ENCODE measurements around the gene GSG1L. TPM values are rescaled to one million over a fixed set of nuclear protein-coding genes. Genes with fewer than 3 reads are reported as not detected.

The GSG1L gene
- polyA plus RNA-seq, 2 donors: 0.12 to 0.19 TPM

DNA sequence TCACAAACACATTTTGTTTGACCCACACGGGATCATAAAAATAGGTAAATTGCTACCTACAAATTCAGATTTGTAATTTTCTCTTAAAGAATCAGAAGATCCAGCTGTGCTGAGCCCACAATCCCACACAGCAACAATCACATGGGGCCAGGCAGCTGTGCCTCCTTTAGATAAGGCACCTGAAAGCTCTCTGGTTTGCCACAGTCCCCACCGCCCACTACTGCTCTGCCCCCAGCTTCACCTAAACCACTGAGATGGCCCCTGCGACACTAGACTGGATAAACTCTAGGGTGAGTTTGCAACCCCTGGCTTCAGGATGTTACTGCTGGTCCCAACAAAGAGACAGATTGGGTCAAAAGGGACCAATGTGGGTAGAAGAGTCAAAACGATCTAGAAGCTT, 96.8 kb downstream of the GSG1L start:
- Histone ChIP-seq H3K4me1 (ENCODE audit: control insufficient read depth in 2 of 2, insufficient read depth in 2 of 2, low read length in 1 of 2) (no peaks in the 10 kb centered on the region), H3K4me3 (ENCODE audit: low read depth in 1 of 2, low read length in 2 of 2) (no peak overlapping the region), H3K27ac (ENCODE audit: low read depth in 2 of 2, low read length in 1 of 2) (no peak overlapping the region), H3K36me3 (ENCODE audit: control insufficient read depth in 2 of 2, insufficient read depth in 2 of 2, low read length in 1 of 2) (no peaks in the 10 kb centered on the region), H3K9me3 (ENCODE audit: control insufficient read depth in 2 of 2, insufficient read depth in 1 of 2, low read depth in 1 of 2, low read length in 1 of 2) (no peaks in the 10 kb centered on the region), H3K27me3 (ENCODE audit: control insufficient read depth in 1 of 2, insufficient read depth in 2 of 2, low read length in 2 of 2) (no peaks in the 10 kb centered on the region)
- 88% methylated on average over 4 of the region's 4 CpGs for WGBS, 2 donors

DNA sequence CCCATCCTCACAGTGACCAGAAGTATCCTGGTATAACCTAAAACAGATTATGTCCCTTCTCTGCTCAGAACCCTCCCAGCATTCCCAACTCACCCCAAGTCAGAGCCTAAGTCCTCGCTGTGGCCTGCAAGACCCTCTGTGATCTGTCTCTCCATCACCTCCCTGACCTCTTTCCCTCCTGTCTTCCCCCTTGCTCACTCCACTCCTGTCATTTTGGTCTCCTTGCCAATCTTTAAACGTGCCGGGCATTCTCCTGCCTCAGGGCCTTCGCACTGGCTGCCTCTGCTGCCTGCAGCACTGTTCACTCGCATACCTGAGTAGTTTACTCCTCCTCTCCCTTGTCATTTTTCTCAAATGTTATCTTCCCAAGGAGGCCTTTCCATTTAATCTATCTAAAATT, 97.7 kb downstream of the GSG1L start:
- Histone ChIP-seq H3K27ac (ENCODE audit: low read depth in 2 of 2, low read length in 1 of 2) (no peak overlapping the region), H3K36me3 (ENCODE audit: control insufficient read depth in 2 of 2, insufficient read depth in 2 of 2, low read length in 1 of 2) (no peaks in the 10 kb centered on the region), H3K9me3 (ENCODE audit: control insufficient read depth in 2 of 2, insufficient read depth in 1 of 2, low read depth in 1 of 2, low read length in 1 of 2) (no peaks in the 10 kb centered on the region), H3K4me1 (ENCODE audit: control insufficient read depth in 2 of 2, insufficient read depth in 2 of 2, low read length in 1 of 2) (no peaks in the 10 kb centered on the region), H3K4me3 (ENCODE audit: low read depth in 1 of 2, low read length in 2 of 2) (no peak overlapping the region), H3K27me3 (ENCODE audit: control insufficient read depth in 1 of 2, insufficient read depth in 2 of 2, low read length in 2 of 2) (no peaks in the 10 kb centered on the region)
- 70 to 85% methylated on average over 5 of the region's 5 CpGs for WGBS, 2 donors

GRCh38 chr16:27963471-27963965, 100.0 kb downstream of the GSG1L start:
- Histone ChIP-seq H3K4me1 (ENCODE audit: control insufficient read depth in 2 of 2, insufficient read depth in 2 of 2, low read length in 1 of 2) (no peaks in the 10 kb centered on the region), H3K36me3 (ENCODE audit: control insufficient read depth in 2 of 2, insufficient read depth in 2 of 2, low read length in 1 of 2) (no peaks in the 10 kb centered on the region), H3K9me3 (ENCODE audit: control insufficient read depth in 2 of 2, insufficient read depth in 1 of 2, low read depth in 1 of 2, low read length in 1 of 2) (no peaks in the 10 kb centered on the region), H3K27ac (ENCODE audit: low read depth in 2 of 2, low read length in 1 of 2) (no peak overlapping the region), H3K27me3 (ENCODE audit: control insufficient read depth in 1 of 2, insufficient read depth in 2 of 2, low read length in 2 of 2) (no peaks in the 10 kb centered on the region), H3K4me3 (ENCODE audit: low read depth in 1 of 2, low read length in 2 of 2) (no peak overlapping the region)
- 81 to 83% methylated on average over 7 of the region's 7 CpGs for WGBS, 2 donors

- Histone ChIP-seq H3K36me3 (ENCODE audit: control insufficient read depth in 2 of 2, insufficient read depth in 2 of 2, low read length in 1 of 2) (no peaks in the 10 kb centered on the region), H3K27me3 (ENCODE audit: control insufficient read depth in 1 of 2, insufficient read depth in 2 of 2, low read length in 2 of 2) (no peaks in the 10 kb centered on the region)
Observed at GRCh38 chr16:27962197-27962596, 101.3 kb downstream of the GSG1L start.

DNA sequence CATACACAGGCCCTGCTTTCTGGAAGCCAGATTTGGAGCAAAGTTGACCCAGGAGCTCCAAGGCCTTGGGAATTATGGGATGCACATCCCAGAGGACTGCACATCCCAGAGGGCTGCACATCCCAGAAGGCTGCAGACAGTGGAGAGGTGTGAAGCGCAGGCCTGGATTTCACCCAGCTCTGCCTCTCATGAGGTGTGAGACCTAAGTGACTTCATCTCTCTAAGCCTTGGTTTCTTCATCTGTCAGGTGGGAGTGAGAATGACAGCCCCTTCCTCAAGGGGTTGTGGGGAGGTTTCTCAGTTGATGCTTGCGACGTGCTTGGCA, 102.3 kb downstream of the GSG1L start:
- no peaks in the 10 kb centered on the region for H3K27me3 ChIP-seq (ENCODE audit: control insufficient read depth in 1 of 2, insufficient read depth in 2 of 2, low read length in 2 of 2)
- no peak overlapping the region for H3K4me3 ChIP-seq (ENCODE audit: low read depth in 1 of 2, low read length in 2 of 2)
- 83 to 91% methylated on average over 3 of the region's 3 CpGs for WGBS, 2 donors
- H3K9me3 ChIP-seq (ENCODE audit: control insufficient read depth in 2 of 2, insufficient read depth in 1 of 2, low read depth in 1 of 2, low read length in 1 of 2): no peaks in the 10 kb centered on the region
- H3K36me3 ChIP-seq (ENCODE audit: control insufficient read depth in 2 of 2, insufficient read depth in 2 of 2, low read length in 1 of 2): no peaks in the 10 kb centered on the region
- no peak overlapping the region for H3K27ac ChIP-seq (ENCODE audit: low read depth in 2 of 2, low read length in 1 of 2)
- H3K4me1 ChIP-seq (ENCODE audit: control insufficient read depth in 2 of 2, insufficient read depth in 2 of 2, low read length in 1 of 2): no peaks in the 10 kb centered on the region

More at GRCh38 chr16:27962197-27962596, 101.3 kb downstream of the GSG1L start:
- Histone ChIP-seq H3K27ac (ENCODE audit: low read depth in 2 of 2, low read length in 1 of 2) (no peak overlapping the region), H3K4me3 (ENCODE audit: low read depth in 1 of 2, low read length in 2 of 2) (no peak overlapping the region), H3K9me3 (ENCODE audit: control insufficient read depth in 2 of 2, insufficient read depth in 1 of 2, low read depth in 1 of 2, low read length in 1 of 2) (no peaks in the 10 kb centered on the region), H3K4me1 (ENCODE audit: control insufficient read depth in 2 of 2, insufficient read depth in 2 of 2, low read length in 1 of 2) (no peaks in the 10 kb centered on the region)

DNA sequence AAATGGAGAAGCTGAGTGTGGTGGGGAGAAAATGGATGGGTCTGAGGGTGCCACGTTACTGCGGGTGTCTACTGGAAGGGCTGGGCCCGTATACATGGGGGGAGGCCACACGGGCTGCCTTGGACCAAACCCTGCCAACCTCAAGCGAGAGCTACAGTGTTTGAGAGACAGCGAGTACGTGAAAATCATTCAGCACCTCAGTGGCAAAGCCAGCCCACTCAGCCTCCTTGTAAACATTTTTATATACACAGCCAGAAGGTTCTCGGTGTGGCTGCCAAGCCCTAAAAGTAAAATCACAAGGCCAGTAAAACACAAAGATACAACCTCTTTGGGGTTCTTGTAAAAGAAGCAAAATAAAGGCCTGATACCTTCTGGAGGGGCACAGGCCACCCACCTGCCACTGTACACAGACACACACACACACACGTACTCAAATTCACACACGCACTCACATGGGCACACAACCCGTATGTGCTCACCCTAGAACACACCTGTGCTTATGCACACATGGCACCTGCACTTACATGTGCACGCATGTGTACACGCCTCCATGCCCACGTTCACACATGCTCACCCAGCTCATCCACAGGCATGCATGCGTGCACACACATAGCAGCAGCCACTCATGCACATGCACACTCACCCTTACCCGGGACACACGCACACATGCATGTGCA, 102.8 kb downstream of the GSG1L start:
- no peak overlapping the region for H3K4me3 ChIP-seq (ENCODE audit: low read depth in 1 of 2, low read length in 2 of 2)
- no peaks in the 10 kb centered on the region for H3K9me3 ChIP-seq (ENCODE audit: control insufficient read depth in 2 of 2, insufficient read depth in 1 of 2, low read depth in 1 of 2, low read length in 1 of 2)
- H3K27ac ChIP-seq (ENCODE audit: low read depth in 2 of 2, low read length in 1 of 2): no peak overlapping the region
- 79 to 82% methylated on average over 17 of the region's 17 CpGs for WGBS, 2 donors
- H3K27me3 ChIP-seq (ENCODE audit: control insufficient read depth in 1 of 2, insufficient read depth in 2 of 2, low read length in 2 of 2): no peaks in the 10 kb centered on the region
- H3K36me3 ChIP-seq (ENCODE audit: control insufficient read depth in 2 of 2, insufficient read depth in 2 of 2, low read length in 1 of 2): no peaks in the 10 kb centered on the region
- H3K4me1 ChIP-seq (ENCODE audit: control insufficient read depth in 2 of 2, insufficient read depth in 2 of 2, low read length in 1 of 2): no peaks in the 10 kb centered on the region

GRCh38 chr16:27959914-27960313, 103.6 kb downstream of the GSG1L start:
- H3K9me3 ChIP-seq (ENCODE audit: control insufficient read depth in 2 of 2, insufficient read depth in 1 of 2, low read depth in 1 of 2, low read length in 1 of 2): no peaks in the 10 kb centered on the region
- no peaks in the 10 kb centered on the region for H3K36me3 ChIP-seq (ENCODE audit: control insufficient read depth in 2 of 2, insufficient read depth in 2 of 2, low read length in 1 of 2)
- no peak overlapping the region for H3K4me3 ChIP-seq (ENCODE audit: low read depth in 1 of 2, low read length in 2 of 2)
- H3K27ac ChIP-seq (ENCODE audit: low read depth in 2 of 2, low read length in 1 of 2): no peak overlapping the region
- H3K4me1 ChIP-seq (ENCODE audit: control insufficient read depth in 2 of 2, insufficient read depth in 2 of 2, low read length in 1 of 2): no peaks in the 10 kb centered on the region
- WGBS, 2 donors: 39 to 46% methylated on average over 4 of the region's 4 CpGs
- H3K27me3 ChIP-seq (ENCODE audit: control insufficient read depth in 1 of 2, insufficient read depth in 2 of 2, low read length in 2 of 2): no peaks in the 10 kb centered on the region

DNA sequence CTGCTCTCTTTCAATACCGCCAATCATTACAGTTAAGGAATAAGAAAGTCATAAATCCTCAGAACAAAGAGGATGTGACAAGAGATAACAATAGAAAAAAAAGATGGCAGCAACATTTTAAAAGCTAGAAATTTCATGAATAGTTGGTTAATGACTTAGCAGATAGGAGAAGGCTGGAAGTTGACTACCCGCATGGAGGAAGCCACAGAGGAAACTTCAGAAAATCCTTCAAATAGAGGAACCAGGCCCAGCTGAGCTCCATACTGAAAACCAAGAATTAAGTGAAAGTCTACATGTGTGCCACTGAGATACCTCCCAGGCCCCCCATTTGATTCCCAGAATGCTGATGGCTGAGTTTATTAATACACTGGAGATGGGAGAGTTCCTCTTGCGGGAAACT, 109.3 kb downstream of the GSG1L start:
- H3K9me3 ChIP-seq (ENCODE audit: control insufficient read depth in 2 of 2, insufficient read depth in 1 of 2, low read depth in 1 of 2, low read length in 1 of 2): peaks cover 0 to 4% of the 10 kb centered on the region in 2 donors
- H3K4me1 ChIP-seq (ENCODE audit: control insufficient read depth in 2 of 2, insufficient read depth in 2 of 2, low read length in 1 of 2): no peaks in the 10 kb centered on the region
- no peaks in the 10 kb centered on the region for H3K36me3 ChIP-seq (ENCODE audit: control insufficient read depth in 2 of 2, insufficient read depth in 2 of 2, low read length in 1 of 2)
- no peaks in the 10 kb centered on the region for H3K27me3 ChIP-seq (ENCODE audit: control insufficient read depth in 1 of 2, insufficient read depth in 2 of 2, low read length in 2 of 2)
- no peak overlapping the region for H3K4me3 ChIP-seq (ENCODE audit: low read depth in 1 of 2, low read length in 2 of 2)
- 70 to 79% methylated on average over 3 of the region's 3 CpGs for WGBS, 2 donors
- no peak overlapping the region for H3K27ac ChIP-seq (ENCODE audit: low read depth in 2 of 2, low read length in 1 of 2)

- Histone ChIP-seq H3K27ac (ENCODE audit: low read depth in 2 of 2, low read length in 1 of 2) (no peak overlapping the region), H3K9me3 (ENCODE audit: control insufficient read depth in 2 of 2, insufficient read depth in 1 of 2, low read depth in 1 of 2, low read length in 1 of 2) (peaks cover 0 to 4% of the 10 kb centered on the region in 2 donors), H3K4me3 (ENCODE audit: low read depth in 1 of 2, low read length in 2 of 2) (no peak overlapping the region), H3K36me3 (ENCODE audit: control insufficient read depth in 2 of 2, insufficient read depth in 2 of 2, low read length in 1 of 2) (no peaks in the 10 kb centered on the region), H3K27me3 (ENCODE audit: control insufficient read depth in 1 of 2, insufficient read depth in 2 of 2, low read length in 2 of 2) (no peaks in the 10 kb centered on the region), H3K4me1 (ENCODE audit: control insufficient read depth in 2 of 2, insufficient read depth in 2 of 2, low read length in 1 of 2) (no peaks in the 10 kb centered on the region)
- 52 to 62% methylated on average over 3 of the region's 3 CpGs for WGBS, 2 donors
Observed at GRCh38 chr16:27952811-27953210, 110.7 kb downstream of the GSG1L start.

GRCh38 chr16:27951489-27952120, 111.9 kb downstream of the GSG1L start:
- Histone ChIP-seq H3K27ac (ENCODE audit: low read depth in 2 of 2, low read length in 1 of 2) (no peak overlapping the region), H3K36me3 (ENCODE audit: control insufficient read depth in 2 of 2, insufficient read depth in 2 of 2, low read length in 1 of 2) (no peaks in the 10 kb centered on the region), H3K4me1 (ENCODE audit: control insufficient read depth in 2 of 2, insufficient read depth in 2 of 2, low read length in 1 of 2) (no peaks in the 10 kb centered on the region), H3K27me3 (ENCODE audit: control insufficient read depth in 1 of 2, insufficient read depth in 2 of 2, low read length in 2 of 2) (no peaks in the 10 kb centered on the region), H3K9me3 (ENCODE audit: control insufficient read depth in 2 of 2, insufficient read depth in 1 of 2, low read depth in 1 of 2, low read length in 1 of 2) (peaks cover 0 to 4% of the 10 kb centered on the region in 2 donors), H3K4me3 (ENCODE audit: low read depth in 1 of 2, low read length in 2 of 2) (no peak overlapping the region)
- 70 to 72% methylated on average over 7 of the region's 7 CpGs for WGBS, 2 donors

Measured in esophagus (tissue), 2 donors.